Measurements from ENCODE around the gene C1RL. TPM values are rescaled to one million over a fixed set of nuclear protein-coding genes. Genes with fewer than 3 reads are reported as not detected.

The C1RL gene
- polyA plus RNA-seq, 2 of the 4 experiments (the other 2 are of a cell fraction) = 25.2 to 30.4 TPM

GRCh38 chr12:7131502-7131866 lies 22.5 kb upstream of the C1RL start:
- DNase-seq (ENCODE audit: low read depth in 1 of 2, low spot score in 1 of 2) (no peak), ATAC-seq (no peak), FAIRE-seq (no peak)
- ChIA-PET POLR2A (no interaction called here), CTCF (interaction anchor here (1.1 to 1.4 kb wide), 2 partner anchors 13 to 18 kb away, joined by 4 to 5 read pairs; no protein-coding TSS in a partner anchor)
- WGBS (ENCODE audit: missing lambda C conversion rate) = 91% methylated on average over 7 of the region's 7 CpGs
- Histone ChIP-seq H3K4me1 (no peaks in the 10 kb centered on the region), H3K27ac (no peak overlapping the region), H3K9me3 (no peaks in the 10 kb centered on the region), H3K4me3 (no peak overlapping the region), H3K4me2 (no peak overlapping the region)
- TF ChIP-seq CEBPB (IDR thresholded peaks at IDR 0.05) (no peak), HEYL (CRISPR knock-in tag; IDR thresholded peaks at IDR 0.05) (no peak), ZSCAN20 (CRISPR knock-in tag; IDR thresholded peaks at IDR 0.05) (no peak), CHD4 (IDR thresholded peaks at IDR 0.05; ENCODE audit: borderline replicate concordance) (no peak), HES2 (IDR thresholded peaks at IDR 0.05) (no peak), JUN (IDR thresholded peaks at IDR 0.05) (no peak), PBX3 (IDR thresholded peaks at IDR 0.05) (no peak), MAZ (IDR thresholded peaks at IDR 0.05; ENCODE audit: borderline replicate concordance, low read depth, low read length) (no peak), EHMT2 (IDR thresholded peaks at IDR 0.05; ENCODE audit: low read depth) (no peak), SMC3 (IDR thresholded peaks at IDR 0.05) (no peak), JUNB (IDR thresholded peaks at IDR 0.05) (no peak), SREBF2 (IDR thresholded peaks at IDR 0.05) (no peak), POLR2A (IDR thresholded peaks at IDR 0.05; ENCODE audit: low read length) (no peak), CBX8 (IDR thresholded peaks at IDR 0.05) (no peak), MYC (IDR thresholded peaks at IDR 0.05; ENCODE audit: borderline replicate concordance, low read length) (no peak), BCL3 (IDR thresholded peaks at IDR 0.05) (no peak), TP53 (CRISPR knock-in tag; IDR thresholded peaks at IDR 0.05) (no peak)

- Histone ChIP-seq H3K4me3 (no peak overlapping the region), H3K27ac (no peak overlapping the region), H3K9me3 (no peaks in the 10 kb centered on the region), H3K4me1 (no peaks in the 10 kb centered on the region), H3K4me2 (no peak overlapping the region)
- FAIRE-seq = no peak
- no peak for TF ChIP-seq ZFP36 (IDR thresholded peaks at IDR 0.05; ENCODE audit: borderline replicate concordance, partially characterized antibody)
- TF ChIP-seq PBX3 (IDR thresholded peaks at IDR 0.05) = no peak
- TF ChIP-seq EP300 (IDR thresholded peaks at IDR 0.05) = no peak
- no peak for TF ChIP-seq REST (IDR thresholded peaks at IDR 0.05)
- no peak for TF ChIP-seq JUN (IDR thresholded peaks at IDR 0.05)
- no peak for TF ChIP-seq TP53 (CRISPR knock-in tag; IDR thresholded peaks at IDR 0.05)
- no peak for TF ChIP-seq CEBPB (IDR thresholded peaks at IDR 0.05)
- no peak for TF ChIP-seq CBX8 (IDR thresholded peaks at IDR 0.05)
- no peak for TF ChIP-seq HEYL (CRISPR knock-in tag; IDR thresholded peaks at IDR 0.05)
- no peak for TF ChIP-seq CTCF (IDR thresholded peaks at IDR 0.05)
- TF ChIP-seq CHD4 (IDR thresholded peaks at IDR 0.05; ENCODE audit: borderline replicate concordance) = no peak
- TF ChIP-seq HES2 (IDR thresholded peaks at IDR 0.05) = no peak
- TF ChIP-seq ATOH8 (CRISPR knock-in tag; IDR thresholded peaks at IDR 0.05; ENCODE audit: low read depth) = no peak
- no peak for TF ChIP-seq POLR2A (IDR thresholded peaks at IDR 0.05; ENCODE audit: low read length)
- no peak for TF ChIP-seq RARB (CRISPR knock-in tag; IDR thresholded peaks at IDR 0.05)
- TF ChIP-seq JUNB (IDR thresholded peaks at IDR 0.05) = no peak
- TF ChIP-seq ZC3H11A (IDR thresholded peaks at IDR 0.05) = no peak
- 85% methylated on average over 32 of the region's 32 CpGs for WGBS (ENCODE audit: missing lambda C conversion rate)
- ChIA-PET POLR2A (no interaction called here), CTCF (interaction anchor here (0.7 to 1.4 kb wide), 6 partner anchors 8 to 207 kb away, joined by 3 to 5 read pairs (median 3); partner anchors contain the start of gene C1RL)
- no peak for DNase-seq (ENCODE audit: low read depth in 1 of 2, low spot score in 1 of 2)
- no peak for ATAC-seq
Observed at GRCh38 chr12:7130701-7131501, 21.9 kb upstream of the C1RL start.
